GM21447 (cell line): Measurements from ENCODE around the gene LAIR1.
"Not testable (repeated sequence)": the region's sequence is repeated elsewhere in the genome, so short reads cannot be mapped to it uniquely, and the experiment has no call there.

Source experiments
- ATAC-seq: cut with Tn5 transposase; IDR thresholded peaks from one replicate; pipeline ENCODE4 v1.9.1; 2021; ENCODE audit not compliant: unreplicated experiment

Gene LAIR1, protein sequence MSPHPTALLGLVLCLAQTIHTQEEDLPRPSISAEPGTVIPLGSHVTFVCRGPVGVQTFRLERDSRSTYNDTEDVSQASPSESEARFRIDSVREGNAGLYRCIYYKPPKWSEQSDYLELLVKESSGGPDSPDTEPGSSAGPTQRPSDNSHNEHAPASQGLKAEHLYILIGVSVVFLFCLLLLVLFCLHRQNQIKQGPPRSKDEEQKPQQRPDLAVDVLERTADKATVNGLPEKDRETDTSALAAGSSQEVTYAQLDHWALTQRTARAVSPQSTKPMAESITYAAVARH

GRCh38 chr19:54364775-54365257 is at the start of gene LAIR1:
TSS of gene LAIR1 (minus strand) at chr19:54364931. CDS start at chr19:54364804, 127 bp downstream.
- ATAC-seq = no peak

GRCh38 chr19:54414156-54414555 is 49.4 kb upstream of the LAIR1 start:
- ATAC-seq = no peak

- no peak for ATAC-seq
Observed at GRCh38 chr19:54412877-54413276, 48.1 kb upstream of the LAIR1 start.

- no peak for ATAC-seq
Observed at GRCh38 chr19:54411033-54411432, 46.3 kb upstream of the LAIR1 start.

DNA sequence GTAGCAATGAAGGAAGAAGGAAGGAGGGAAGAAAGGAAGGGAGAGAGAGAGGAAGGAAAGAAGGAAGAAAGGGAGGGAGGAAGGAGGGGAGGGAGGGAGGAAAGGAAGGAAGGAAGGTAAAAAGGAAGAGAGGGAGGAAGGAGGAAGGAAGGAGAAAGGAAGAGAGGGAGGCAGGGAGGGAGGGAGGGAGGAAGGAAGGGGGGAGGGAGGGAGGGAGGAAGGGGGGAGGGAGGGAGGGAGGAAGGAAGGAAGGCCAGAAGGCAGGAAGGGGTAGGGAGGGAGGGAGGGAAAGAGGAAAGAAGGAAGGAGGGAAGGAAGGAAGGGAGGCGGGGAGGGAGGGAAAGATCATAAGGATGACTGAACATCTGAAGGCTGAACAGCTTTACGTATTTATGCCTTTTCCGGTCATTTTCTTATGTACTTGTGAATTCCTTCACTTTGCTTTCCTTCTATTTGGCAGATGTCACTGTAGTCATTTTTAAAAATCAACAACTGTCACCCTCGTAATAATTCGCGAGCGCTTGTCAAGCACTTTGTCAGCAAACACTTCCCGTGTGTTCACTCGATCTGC is 43.8 kb upstream of the LAIR1 start:
- no peak for ATAC-seq

GRCh38 chr19:54407780-54408179 is 43.0 kb upstream of the LAIR1 start:
- no peak for ATAC-seq

- ATAC-seq = no peak
Observed at GRCh38 chr19:54405628-54406027, 40.9 kb upstream of the LAIR1 start.

DNA sequence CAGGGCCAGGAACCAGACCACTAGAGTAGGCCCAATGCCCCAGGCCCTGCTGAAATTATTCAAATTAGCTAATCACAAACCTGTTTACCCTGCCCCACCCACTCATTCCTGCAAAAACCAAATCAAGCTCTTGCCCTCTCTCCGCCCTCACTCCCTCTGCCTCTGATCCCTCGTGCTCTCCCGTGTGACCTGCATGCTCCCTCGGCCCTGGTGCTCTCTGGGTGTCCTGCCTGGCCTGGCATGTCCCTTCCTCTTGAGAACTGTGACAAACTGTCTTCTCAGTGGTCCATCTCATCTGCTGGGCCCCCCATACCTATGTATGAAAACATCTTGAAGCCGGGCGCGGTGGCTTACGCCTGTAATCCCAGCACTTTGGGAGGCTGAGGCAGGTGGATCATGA is 38.3 kb upstream of the LAIR1 start:
- ATAC-seq = no peak

DNA sequence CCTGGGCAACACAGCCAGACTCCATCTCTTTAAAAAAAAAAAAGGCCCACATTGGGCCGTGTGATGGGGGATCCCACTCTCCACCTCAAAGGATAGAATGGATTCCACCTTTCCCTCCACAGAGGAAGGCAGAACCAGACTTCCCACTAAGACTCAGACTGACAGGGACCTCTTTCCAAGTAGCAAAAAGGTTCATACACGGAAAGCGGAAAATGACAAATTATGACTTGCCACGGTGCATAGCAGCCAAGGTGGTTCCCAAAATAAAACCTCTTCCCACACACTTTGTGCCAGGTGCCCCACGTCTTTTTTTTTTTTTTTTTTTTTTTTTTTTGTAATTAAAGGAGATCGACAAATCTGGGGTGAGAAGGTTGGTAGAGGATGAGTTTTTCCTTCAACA is 36.2 kb upstream of the LAIR1 start:
- ATAC-seq = no peak

GRCh38 chr19:54399189-54399588 is 34.5 kb upstream of the LAIR1 start:
- no peak for ATAC-seq

DNA sequence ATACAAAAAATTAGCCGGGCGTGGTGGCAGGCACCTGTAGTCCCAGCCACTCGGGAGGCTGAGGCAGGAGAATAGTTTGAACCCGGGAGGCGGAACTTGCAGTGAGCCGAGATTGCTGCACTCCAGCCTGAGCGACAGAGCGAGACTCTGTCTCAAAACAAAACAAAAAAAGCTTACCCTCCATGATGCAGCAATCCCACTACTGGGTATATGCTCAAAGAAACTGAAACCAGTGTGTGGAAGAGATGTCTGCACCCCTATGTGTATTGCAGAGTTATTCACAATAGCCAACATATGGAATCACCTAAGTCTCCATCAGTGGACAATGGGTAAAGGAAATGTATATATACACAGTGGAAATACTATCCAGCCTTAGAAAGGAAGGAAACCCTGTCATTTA is 31.0 kb upstream of the LAIR1 start:
- ATAC-seq = no peak

DNA sequence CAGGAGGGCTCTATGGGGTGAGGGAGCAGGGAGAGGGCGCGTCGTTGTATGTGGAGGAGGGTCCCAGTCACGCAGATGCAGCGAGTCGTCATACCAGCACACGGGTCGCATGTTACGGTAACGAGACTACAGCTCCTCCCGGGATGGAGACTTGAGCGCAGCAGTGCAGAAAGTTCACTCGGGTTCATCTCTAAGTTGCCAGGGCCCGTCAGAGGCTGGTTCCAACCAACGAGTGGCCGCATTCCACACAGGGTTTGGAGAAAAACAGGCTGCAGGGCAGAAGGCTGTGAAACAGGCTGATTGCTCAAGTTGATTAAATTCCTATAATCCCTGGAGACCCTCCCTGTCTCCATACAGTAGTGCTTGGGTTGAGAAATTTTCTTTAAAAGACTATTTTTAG is 28.6 kb upstream of the LAIR1 start:
- ATAC-seq = no peak

DNA sequence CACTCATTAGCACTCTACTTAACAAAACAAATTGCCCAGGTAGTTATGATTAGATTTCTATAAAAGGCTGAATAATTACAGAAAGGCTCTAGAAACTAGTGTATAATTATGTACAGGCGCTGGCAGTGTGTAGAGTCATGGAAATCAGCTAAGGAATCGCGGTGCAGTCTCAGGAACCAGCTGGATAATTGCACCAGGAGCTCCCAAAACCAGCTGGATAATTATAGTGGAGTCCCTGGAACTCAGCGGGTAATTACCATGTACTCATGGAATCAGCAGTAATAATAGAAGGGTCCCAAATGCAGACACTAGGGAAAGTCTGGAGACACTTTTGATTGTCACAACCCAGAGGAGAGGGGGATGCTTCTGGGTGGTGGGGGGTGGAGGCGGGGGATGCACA is 27.4 kb upstream of the LAIR1 start:
- ATAC-seq = no peak

DNA sequence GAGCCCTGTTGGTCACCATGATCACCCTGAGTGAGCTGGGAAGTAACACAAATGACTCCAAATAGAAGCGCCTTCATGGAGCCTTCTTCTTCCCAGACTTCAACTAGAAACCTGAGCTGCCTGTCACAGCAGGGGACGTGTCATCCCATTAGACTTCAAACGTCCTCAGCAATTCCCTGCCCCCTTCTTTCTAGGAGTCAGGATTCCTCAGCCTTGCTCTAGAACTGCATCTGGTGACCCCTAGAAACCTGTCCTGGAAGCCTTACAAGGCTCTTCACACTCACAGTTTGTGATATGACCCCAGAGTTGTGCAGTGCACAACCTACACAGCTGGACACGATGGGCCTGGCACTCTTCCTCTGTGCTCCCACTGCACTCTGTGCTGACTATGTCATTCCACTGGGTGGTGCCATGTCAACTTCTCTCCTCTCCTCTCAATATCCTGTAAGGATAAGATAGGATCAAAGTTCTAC is 26.9 kb upstream of the LAIR1 start:
- ATAC-seq = no peak

DNA sequence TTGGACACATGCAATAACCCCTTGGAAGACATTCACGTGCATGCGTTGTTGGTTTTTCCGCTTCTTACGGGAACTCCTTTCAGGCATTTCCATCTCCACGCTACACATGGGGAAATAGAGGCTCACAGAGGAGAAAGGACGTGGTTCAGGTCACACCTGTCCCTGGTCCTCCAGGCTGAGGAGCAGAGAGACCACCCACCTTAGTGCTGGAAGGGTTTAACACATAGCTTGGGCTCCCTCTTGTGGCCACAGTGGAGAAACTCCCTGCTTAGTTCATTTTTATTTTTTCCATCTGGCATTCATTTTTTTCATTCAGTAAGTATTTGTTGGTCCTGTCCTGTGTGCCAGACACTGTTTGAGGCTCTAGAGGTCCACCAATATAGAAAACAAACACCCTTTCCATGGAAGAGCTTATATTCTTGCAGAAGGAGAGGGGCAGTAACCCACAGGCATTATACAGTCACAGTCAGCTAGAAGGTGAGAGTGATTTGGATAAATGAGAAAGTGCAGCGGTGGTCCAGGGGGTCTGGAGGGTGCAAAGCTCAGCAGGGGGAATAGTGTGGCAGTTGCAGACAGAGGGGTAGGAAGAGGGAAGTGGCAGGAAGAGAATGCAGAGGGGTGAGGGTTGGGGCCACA is 26.3 kb upstream of the LAIR1 start:
- no peak for ATAC-seq

DNA sequence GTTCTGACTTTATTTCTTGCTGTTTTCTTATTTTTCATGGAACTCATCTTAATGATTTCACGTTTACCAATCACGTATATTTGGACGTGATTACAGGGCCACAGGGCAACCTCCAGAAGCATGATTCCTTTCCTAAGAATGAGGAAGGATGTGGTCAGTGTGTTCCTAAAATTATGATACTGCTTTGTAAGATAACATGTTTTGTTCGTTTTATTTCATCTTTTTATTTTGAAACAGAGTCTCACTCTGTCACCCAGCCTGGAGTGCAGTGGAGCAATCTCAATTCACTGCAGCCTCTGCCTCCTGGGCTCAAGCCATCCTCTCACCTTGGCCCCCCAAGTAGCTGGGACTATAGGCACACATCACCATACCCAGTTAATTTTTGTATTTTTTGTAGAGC is 24.8 kb upstream of the LAIR1 start:
- ATAC-seq = no peak

- no peak for ATAC-seq
Observed at GRCh38 chr19:54388802-54389139, 24.0 kb upstream of the LAIR1 start.

DNA sequence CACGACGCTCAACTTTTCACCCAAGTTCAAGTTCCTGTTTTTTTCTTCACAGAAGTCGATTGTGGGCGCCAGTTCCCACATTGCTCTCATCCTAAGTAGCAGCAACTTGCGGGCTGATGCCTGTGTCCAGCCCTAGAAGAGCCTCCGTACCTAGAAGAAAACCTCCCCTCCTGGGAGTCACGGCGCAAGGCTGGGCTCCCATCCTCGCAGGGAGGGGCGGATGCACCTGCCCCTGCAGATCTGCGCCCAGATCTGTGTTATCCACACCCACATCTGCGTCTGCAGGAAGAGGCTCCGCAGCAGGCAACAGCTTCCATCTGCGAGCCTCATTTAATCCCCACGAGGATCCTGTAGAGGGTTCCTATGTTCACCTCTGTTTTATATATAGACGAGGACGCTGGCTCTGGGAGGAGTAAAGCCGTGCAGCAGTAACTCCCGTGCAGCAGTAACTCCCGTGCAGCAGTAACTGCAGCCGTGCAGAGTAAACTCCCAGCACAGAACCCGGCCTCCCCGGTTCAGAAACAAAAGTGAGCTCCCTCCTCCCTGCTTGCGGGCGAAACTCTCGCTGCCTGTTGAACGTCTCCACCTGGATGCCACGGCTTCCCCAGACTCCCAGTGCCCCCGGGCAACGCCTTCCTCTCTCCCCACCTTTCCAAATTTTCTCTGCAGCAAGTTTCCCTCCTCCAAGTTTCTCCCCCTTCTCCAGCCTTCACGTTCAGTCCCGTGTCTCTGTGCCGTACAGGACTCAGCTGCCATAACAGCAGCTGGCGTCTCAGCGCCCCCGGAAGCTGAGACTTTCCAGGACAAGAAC is 23.5 kb upstream of the LAIR1 start:
- ATAC-seq = no peak

GRCh38 chr19:54383330-54383729 is 18.6 kb upstream of the LAIR1 start:
- no peak for ATAC-seq

DNA sequence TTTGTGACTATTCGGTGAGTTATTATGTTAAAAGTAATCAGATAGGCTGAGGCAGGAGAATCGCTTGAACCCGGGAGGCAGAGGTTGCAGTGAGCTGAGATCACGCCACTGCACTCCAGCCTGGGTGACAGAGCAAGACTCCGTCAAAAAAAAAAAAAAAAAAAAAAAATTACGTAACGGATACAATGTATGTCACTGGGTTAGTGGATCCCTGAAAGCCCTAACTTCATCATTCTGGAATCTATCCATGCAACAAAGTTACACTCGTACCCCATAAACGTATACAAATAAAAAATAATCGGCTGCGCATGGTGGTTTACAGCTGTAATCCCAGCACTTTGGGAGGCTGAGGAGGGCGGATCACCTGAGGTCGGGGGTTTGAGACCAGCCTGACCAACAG is 17.3 kb upstream of the LAIR1 start:
- not testable (repeated sequence) for ATAC-seq

- ATAC-seq = no peak
Observed at GRCh38 chr19:54380897-54381296, 16.2 kb upstream of the LAIR1 start.
